ENCODE data around the gene TTC28.

GRCh38 chr22:28568099-28568498 lies 111.5 kb downstream of the TTC28 start:
- TF ChIP-seq YY1 (IDR thresholded peaks at IDR 0.05; ENCODE audit: insufficient read depth, insufficient read length) (no peak), SUZ12 (IDR thresholded peaks at IDR 0.05; ENCODE audit: extremely low read depth, insufficient read depth, insufficient read length) (no peak), ZNF274 (IDR thresholded peaks at IDR 0.05; ENCODE audit: low read depth, low read length) (no peak)
